Stimulated activated memory B cell treated with anti-CD40 and anti-IgM and Interleukin-4, amounts not matched to agents 10 μg/mL and 1 μg/mL and 100 μg/mL, for 72 hours (primary cell): ENCODE data around the gene FOXJ3.
"Not testable (repeated sequence)": the region's sequence is repeated elsewhere in the genome, so short reads cannot be mapped to it uniquely, and the experiment has no call there.

Experiments
- ATAC-seq: fragments of 150-1000 bp; cut with Tn5 transposase; 2 replicates; pipeline ENCODE4 v1.10.0; 2021
- H3K27ac Mint-ChIP-seq: one replicate; pipeline ENCODE4 v1.8.0; 2022; ENCODE audit warnings: mild to moderate bottlenecking, mixed read lengths
- H3K27me3 Mint-ChIP-seq: one replicate; pipeline ENCODE4 v1.8.0; 2022; ENCODE audit warnings: mixed read lengths
- H3K36me3 Mint-ChIP-seq: one replicate; pipeline ENCODE4 v1.8.0; 2022; ENCODE audit warnings: mixed read lengths
- H3K4me1 Mint-ChIP-seq: one replicate; pipeline ENCODE4 v1.8.0; 2022; ENCODE audit warnings: mixed read lengths
- H3K4me3 Mint-ChIP-seq: one replicate; pipeline ENCODE4 v1.8.0; 2022; ENCODE audit warnings: mild to moderate bottlenecking, moderate library complexity, mixed read lengths
- H3K9me3 Mint-ChIP-seq: one replicate; pipeline ENCODE4 v1.8.0; 2022; ENCODE audit warnings: mixed read lengths

FOXJ3 gene

DNA sequence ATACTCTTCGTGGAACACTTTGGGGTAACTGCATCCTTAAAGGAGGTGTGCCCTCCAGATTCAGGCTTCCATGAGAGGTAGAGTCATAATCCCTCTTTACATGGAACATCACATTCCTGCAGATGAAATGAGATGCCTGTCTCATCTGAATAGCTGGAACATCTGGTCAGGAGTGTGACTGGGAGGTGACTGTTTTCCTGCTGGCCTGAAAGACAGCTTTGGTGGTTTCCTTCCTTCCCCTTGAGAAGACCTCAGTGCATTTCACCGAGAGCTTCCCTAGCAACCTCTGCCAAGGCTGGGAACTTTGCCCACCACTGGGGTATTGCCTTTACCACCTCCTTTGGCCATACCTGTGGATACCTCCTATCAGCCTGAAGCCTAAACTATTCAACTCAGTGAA, 123.8 kb downstream of the FOXJ3 start:
- Mint-ChIP-seq H3K9me3 (peaks cover 3% of the 10 kb centered on the region), H3K27me3 (no peaks in the 10 kb centered on the region), H3K4me1 (peaks cover 23% of the 10 kb centered on the region), H3K27ac (no peak overlapping the region), H3K4me3 (no peak overlapping the region), H3K36me3 (peaks cover 59% of the 10 kb centered on the region)
- no peak for ATAC-seq

DNA sequence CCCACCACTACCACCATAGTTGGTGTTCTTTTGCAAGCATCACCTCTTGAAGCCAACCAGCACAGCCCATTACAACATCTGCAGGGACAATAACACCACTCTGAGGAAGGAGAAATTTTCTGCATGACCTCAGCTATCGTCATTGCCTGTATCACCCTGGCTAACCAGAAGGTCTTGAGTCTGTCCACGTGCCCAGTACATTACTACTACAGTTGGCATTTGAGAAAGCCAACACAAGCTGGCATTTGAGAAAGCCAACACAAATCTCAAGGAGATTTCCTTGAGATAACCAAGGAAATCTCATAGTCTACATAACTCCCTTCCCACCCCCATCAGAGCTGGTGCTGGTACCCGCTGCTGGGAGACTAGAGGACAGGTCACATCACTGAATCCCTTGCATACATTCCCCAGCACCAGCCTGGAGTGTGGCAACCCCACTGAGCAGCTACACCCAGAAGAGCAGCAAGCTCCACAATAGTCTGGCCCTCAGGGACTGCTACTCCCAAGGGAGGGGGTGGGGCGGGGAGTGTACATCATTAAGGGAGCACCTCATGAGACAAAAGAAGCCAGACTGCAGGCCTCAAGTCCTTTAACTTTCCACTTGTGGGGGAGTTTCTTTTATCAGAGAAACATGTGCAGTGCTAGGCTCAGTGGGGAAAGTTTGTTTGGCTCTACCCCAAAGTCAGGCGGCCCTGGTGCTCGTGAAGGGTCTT, 124.5 kb downstream of the FOXJ3 start:
- Mint-ChIP-seq H3K27me3 (no peaks in the 10 kb centered on the region), H3K27ac (no peak overlapping the region), H3K9me3 (peaks cover 3% of the 10 kb centered on the region), H3K36me3 (peaks cover 63% of the 10 kb centered on the region), H3K4me3 (no peak overlapping the region), H3K4me1 (peaks cover 23% of the 10 kb centered on the region)
- no peak for ATAC-seq

GRCh38 chr1:42209526-42210251, 125.3 kb downstream of the FOXJ3 start:
- H3K9me3 Mint-ChIP-seq = peaks cover 3% of the 10 kb centered on the region
- peaks cover 61% of the 10 kb centered on the region for H3K36me3 Mint-ChIP-seq
- H3K27me3 Mint-ChIP-seq = no peaks in the 10 kb centered on the region
- no peak for ATAC-seq
- peaks cover 22% of the 10 kb centered on the region for H3K4me1 Mint-ChIP-seq
- no peak overlapping the region for H3K27ac Mint-ChIP-seq
- H3K4me3 Mint-ChIP-seq = no peak overlapping the region

DNA sequence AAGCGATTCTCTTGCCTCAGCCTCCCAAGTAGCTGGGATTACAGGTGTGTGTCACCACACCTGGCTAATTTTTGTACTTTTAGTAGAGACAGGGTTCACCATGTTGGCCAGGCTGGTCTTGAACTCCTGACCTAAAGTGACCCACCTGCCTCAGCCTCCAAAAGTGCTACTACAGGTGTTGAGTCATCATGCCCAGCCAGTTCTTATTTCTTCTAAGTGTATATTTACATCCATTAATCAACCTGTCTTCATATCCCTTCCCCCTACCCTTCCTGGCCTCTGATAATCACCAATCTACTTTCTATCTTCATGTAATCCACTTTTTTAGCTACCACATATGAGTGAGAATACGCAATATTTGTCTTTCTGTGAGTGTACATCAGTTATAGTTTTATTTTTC, 128.1 kb downstream of the FOXJ3 start:
- not testable (repeated sequence) for ATAC-seq, H3K9me3 Mint-ChIP-seq, H3K4me3 Mint-ChIP-seq, H3K27ac Mint-ChIP-seq, H3K27me3 Mint-ChIP-seq
- Mint-ChIP-seq H3K4me1 (peaks cover 16% of the 10 kb centered on the region), H3K36me3 (peaks cover 65% of the 10 kb centered on the region)

DNA sequence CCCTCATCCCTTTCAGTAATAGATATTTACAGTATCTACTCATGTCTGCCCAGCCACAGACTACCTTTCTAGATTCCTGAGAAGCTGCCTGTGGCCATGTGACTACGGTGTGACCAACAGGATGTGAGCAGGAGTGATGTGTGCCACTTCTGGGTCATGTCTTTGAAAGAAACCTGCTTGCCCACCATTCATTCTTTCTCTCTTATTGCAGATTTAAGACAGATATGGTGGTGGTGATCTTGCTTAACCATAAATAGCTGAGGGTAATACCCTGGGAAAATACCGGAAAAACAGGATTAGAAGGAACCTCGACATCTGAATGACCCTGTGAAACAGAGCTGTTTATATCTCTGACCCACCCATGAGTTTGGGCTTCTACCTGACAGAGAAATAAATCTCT, 128.9 kb downstream of the FOXJ3 start:
- Mint-ChIP-seq H3K9me3 (peaks cover 9% of the 10 kb centered on the region), H3K4me3 (no peak overlapping the region), H3K27ac (no peak overlapping the region), H3K4me1 (peaks cover 9% of the 10 kb centered on the region), H3K36me3 (peaks cover 65% of the 10 kb centered on the region), H3K27me3 (no peaks in the 10 kb centered on the region)
- no peak for ATAC-seq

DNA sequence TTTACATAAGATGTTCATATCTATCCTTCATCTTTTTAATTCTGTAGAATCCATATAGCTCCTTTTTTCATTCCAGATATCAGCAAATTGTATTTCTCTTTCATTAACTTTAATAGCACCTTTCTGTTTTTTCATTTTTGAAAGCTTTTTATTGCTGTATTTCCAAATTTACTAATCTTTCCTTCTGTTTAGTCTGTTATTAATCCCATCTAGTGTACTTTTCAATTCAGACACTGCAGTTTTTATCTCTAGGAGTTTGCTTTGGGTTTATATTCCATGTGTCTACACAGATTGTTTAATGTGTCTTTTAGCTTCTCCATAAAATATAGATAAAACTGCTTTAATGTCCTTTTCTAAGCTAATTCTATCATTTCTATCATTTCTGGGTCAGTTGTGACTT, 133.0 kb downstream of the FOXJ3 start:
- ATAC-seq = no peak
- no peaks in the 10 kb centered on the region for H3K4me1 Mint-ChIP-seq
- peaks cover 79% of the 10 kb centered on the region for H3K36me3 Mint-ChIP-seq
- H3K4me3 Mint-ChIP-seq = no peak overlapping the region
- peaks cover 9% of the 10 kb centered on the region for H3K9me3 Mint-ChIP-seq
- no peak overlapping the region for H3K27ac Mint-ChIP-seq
- H3K27me3 Mint-ChIP-seq = no peaks in the 10 kb centered on the region

DNA sequence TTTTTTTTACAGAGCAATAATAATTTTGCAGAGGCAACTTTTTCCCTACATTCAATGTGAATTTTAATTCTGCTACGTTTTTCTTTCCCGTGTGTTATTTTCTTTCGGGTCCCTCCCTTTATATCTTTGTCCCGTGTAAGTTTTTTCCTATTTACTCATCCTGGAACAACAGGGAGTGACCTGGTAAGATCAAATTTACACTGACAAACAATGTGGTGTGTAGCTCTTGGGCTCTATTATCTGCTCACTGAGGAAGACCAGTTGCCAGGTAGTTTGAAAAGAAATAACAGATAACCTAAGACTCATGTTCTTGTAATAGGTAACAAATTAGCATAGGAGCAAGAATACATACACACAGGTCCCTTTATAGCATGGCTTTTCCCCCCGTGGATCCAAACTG, 136.8 kb downstream of the FOXJ3 start:
- Mint-ChIP-seq H3K4me1 (no peaks in the 10 kb centered on the region), H3K9me3 (peaks cover 6% of the 10 kb centered on the region), H3K4me3 (no peak overlapping the region), H3K27me3 (no peaks in the 10 kb centered on the region), H3K36me3 (peaks cover 47% of the 10 kb centered on the region), H3K27ac (no peak overlapping the region)
- no peak for ATAC-seq

- Mint-ChIP-seq H3K27me3 (no peaks in the 10 kb centered on the region), H3K27ac (no peak overlapping the region), H3K36me3 (peaks cover 37% of the 10 kb centered on the region), H3K4me3 (no peak overlapping the region), H3K4me1 (no peaks in the 10 kb centered on the region), H3K9me3 (no peaks in the 10 kb centered on the region)
- no peak for ATAC-seq
Observed at GRCh38 chr1:42195841-42196240, 139.2 kb downstream of the FOXJ3 start.

- Mint-ChIP-seq H3K27ac (no peak overlapping the region), H3K4me1 (no peaks in the 10 kb centered on the region), H3K9me3 (no peaks in the 10 kb centered on the region), H3K4me3 (no peak overlapping the region), H3K27me3 (no peaks in the 10 kb centered on the region), H3K36me3 (peaks cover 39% of the 10 kb centered on the region)
- no peak for ATAC-seq
Observed at GRCh38 chr1:42192106-42192505, 142.9 kb downstream of the FOXJ3 start.

GRCh38 chr1:42191319-42191718, 143.7 kb downstream of the FOXJ3 start:
- H3K36me3 Mint-ChIP-seq = peaks cover 41% of the 10 kb centered on the region
- H3K4me3 Mint-ChIP-seq = no peak overlapping the region
- H3K27ac Mint-ChIP-seq = no peak overlapping the region
- ATAC-seq = no peak
- H3K27me3 Mint-ChIP-seq = no peaks in the 10 kb centered on the region
- no peaks in the 10 kb centered on the region for H3K4me1 Mint-ChIP-seq
- H3K9me3 Mint-ChIP-seq = no peaks in the 10 kb centered on the region

DNA sequence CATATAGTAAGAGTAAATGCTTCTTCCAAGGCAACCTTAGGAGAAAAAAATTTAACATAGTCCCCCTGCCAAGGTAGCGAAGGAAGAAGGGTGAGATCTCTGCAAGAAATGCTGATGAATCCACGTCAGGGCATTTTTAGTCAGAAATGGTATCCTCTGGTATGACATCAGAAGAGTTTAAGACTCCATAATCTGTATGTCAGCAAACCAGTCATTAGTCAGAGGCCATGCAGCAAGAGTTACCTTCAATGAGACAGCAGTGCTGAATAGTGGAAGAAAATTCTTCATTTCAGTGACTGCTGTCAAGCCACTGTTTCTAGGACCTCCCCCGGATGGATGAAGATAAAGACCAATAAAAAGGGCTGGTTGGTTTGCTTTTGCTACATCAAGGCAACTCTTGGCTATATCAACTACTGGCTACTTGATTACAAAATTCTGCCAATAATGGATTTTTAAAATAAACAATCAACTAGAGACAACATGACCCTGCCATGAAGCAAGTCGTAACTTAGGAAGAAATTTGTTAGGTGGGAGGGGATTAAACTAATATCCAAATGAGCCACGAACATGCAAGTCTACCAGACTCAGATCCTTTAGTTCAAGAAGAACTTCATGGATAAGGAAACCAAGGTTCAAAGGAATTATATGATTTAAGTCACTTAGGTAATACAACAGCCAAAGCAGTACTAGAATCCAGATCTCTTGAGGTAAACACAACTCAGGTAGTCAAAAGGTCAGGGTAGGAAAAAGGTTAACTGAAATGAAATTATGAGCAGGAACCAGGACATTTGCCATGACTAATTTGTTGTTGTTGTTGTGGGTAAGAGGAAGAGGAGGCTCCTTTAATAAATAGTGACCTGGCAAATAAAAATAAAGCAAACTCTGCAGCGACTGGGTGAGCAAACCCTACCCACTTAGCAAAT, 144.8 kb downstream of the FOXJ3 start:
- Mint-ChIP-seq H3K27ac (no peak overlapping the region), H3K36me3 (peaks cover 52% of the 10 kb centered on the region)

DNA sequence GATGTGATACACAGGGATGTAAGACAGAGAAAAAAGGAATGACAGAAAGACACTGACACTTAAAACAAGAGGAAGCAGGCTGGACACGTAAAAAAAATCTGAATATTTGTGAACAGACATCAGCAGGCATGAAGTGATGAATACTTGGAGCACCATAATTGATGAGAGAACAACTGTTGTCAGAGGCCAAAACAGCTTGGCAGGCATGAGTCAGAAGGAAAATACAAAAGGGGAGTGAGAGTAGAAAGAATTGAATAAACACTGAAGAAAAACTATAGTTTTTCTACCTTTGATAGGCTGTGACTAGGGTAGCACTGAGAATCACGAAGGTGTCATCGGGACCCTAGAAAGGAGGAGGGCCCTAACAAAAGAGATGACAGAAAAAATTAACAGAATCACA, 148.9 kb downstream of the FOXJ3 start:
- no peaks in the 10 kb centered on the region for H3K9me3 Mint-ChIP-seq
- no peak for ATAC-seq
- H3K27me3 Mint-ChIP-seq = no peaks in the 10 kb centered on the region
- no peak overlapping the region for H3K4me3 Mint-ChIP-seq
- no peaks in the 10 kb centered on the region for H3K4me1 Mint-ChIP-seq
- peaks cover 60% of the 10 kb centered on the region for H3K36me3 Mint-ChIP-seq
- H3K27ac Mint-ChIP-seq = no peak overlapping the region

More for the DNA sequence above, 144.8 kb downstream of the FOXJ3 start:
- H3K4me1 Mint-ChIP-seq = no peaks in the 10 kb centered on the region
- no peaks in the 10 kb centered on the region for H3K27me3 Mint-ChIP-seq
- H3K9me3 Mint-ChIP-seq = no peaks in the 10 kb centered on the region
- ATAC-seq = no peak
- H3K4me3 Mint-ChIP-seq = no peak overlapping the region

DNA sequence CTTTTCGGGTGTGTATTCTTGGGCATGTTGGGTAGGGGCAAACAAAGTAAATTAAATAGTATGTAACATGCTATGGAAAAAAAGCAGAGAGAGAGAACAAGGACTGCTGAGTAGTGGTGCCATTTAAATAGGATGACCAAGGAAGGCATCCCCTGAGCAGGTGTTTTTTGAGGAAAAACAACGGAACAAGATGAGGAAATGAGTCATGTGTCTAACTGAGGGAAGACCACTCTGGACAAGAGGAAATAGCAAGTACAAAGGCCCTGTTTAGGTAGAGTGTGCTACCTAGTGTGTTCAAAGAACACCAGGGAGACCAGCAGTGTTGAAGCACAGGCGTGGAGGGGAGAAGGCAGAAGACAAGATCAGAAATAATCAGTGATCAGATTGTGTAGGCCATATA, 150.4 kb downstream of the FOXJ3 start:
- no peaks in the 10 kb centered on the region for H3K9me3 Mint-ChIP-seq
- ATAC-seq = no peak
- H3K4me3 Mint-ChIP-seq = no peak overlapping the region
- H3K27me3 Mint-ChIP-seq = no peaks in the 10 kb centered on the region
- peaks cover 52% of the 10 kb centered on the region for H3K36me3 Mint-ChIP-seq
- H3K27ac Mint-ChIP-seq = no peak overlapping the region
- no peaks in the 10 kb centered on the region for H3K4me1 Mint-ChIP-seq

DNA sequence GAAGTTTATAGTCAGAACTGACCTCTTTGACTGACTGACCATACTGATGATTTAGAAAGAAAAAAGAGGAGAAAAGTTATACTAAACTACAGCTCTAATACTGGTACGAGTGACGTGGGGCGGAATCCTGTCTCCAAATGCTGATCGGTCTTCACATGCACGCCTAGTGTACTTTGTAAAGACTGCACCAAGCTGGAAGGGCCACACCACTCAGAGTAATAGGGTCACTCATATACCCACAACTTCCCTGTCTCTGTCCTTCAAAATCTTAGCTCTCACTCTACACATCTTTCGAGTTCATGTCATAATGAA, 151.1 kb downstream of the FOXJ3 start:
- Mint-ChIP-seq H3K36me3 (peaks cover 52% of the 10 kb centered on the region), H3K27me3 (no peaks in the 10 kb centered on the region), H3K9me3 (no peaks in the 10 kb centered on the region), H3K27ac (no peak overlapping the region), H3K4me3 (no peak overlapping the region), H3K4me1 (no peaks in the 10 kb centered on the region)
- ATAC-seq = no peak

DNA sequence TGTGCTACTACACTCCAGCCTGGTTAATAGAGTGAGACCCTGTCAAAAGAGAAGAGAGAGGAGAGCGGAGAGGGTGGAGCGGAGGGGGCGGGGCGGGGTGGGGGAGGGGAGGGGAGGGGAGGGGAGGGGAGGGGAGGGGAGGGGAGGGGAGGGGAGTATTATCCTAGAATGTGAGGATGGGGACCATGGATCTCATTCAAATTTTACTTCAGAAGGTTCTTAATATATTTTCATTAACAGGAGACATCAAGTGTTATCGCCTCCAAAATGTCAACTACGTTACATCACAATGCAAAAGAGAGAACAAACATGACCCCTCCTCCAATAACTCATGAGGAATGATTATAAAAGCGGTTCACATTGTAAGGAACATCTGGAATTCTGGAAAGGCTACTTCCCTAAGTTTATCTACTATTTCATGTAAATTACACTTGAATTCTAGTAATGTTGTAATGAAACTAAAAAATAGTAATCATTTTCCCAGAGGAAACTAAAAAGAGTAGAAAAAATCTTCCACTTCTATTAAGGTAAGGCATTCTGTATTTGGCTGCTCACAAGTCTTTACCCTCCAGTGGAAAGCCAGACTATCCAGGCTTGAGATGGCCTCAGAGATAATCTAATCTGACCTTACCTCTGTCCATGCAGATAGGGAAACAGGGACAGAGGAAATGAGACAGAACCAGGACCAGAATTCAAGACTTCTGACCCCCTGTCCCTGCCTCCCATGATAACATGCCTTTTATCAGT, 151.7 kb downstream of the FOXJ3 start:
- no peaks in the 10 kb centered on the region for H3K27me3 Mint-ChIP-seq
- H3K4me1 Mint-ChIP-seq = no peaks in the 10 kb centered on the region
- H3K4me3 Mint-ChIP-seq = no peak overlapping the region
- H3K27ac Mint-ChIP-seq = no peak overlapping the region
- H3K36me3 Mint-ChIP-seq = peaks cover 52% of the 10 kb centered on the region
- no peak for ATAC-seq
- H3K9me3 Mint-ChIP-seq = no peaks in the 10 kb centered on the region
